K562 (cell line): Measurements from ENCODE around the gene NR1I3. TPM values are rescaled to one million over a fixed set of nuclear protein-coding genes. Genes with fewer than 3 reads are reported as not detected.

Experiments used
- CBFA2T3 ChIP-seq: fragments of 450-650 bp; IDR thresholded peaks from 2 replicates; pipeline ENCODE4 v1.6.1; 2017
- EP400 ChIP-seq: fragments of 450-650 bp; IDR thresholded peaks from 2 replicates; pipeline ENCODE4 v1.6.1; 2017; ENCODE audit warnings: antibody characterized with exemption, mild to moderate bottlenecking, moderate library complexity
- ETS2 ChIP-seq: IDR thresholded peaks from 2 replicates; pipeline ENCODE4 v1.6.1; 2016; ENCODE audit warnings: borderline replicate concordance, missing genetic modification characterization, mild to moderate bottlenecking, moderate library complexity, missing compliant biosample characterization; ENCODE audit not compliant: poor library complexity, severe bottlenecking
- HLTF ChIP-seq: fragments of 450-650 bp; IDR thresholded peaks from 2 replicates; pipeline ENCODE4 v1.6.1; 2016
- HMGXB4 ChIP-seq: sonication (generic); formaldehyde crosslinking; IDR thresholded peaks from 2 replicates; pipeline ENCODE4 v1.8.1; 2023; ENCODE audit warnings: mild to moderate bottlenecking, missing genetic modification reagents
- KLF1 ChIP-seq: fragments of 450-650 bp; IDR thresholded peaks from 2 replicates; pipeline ENCODE4 v1.6.1; 2016; ENCODE audit warnings: missing genetic modification characterization, missing compliant biosample characterization
- MEF2A ChIP-seq: IDR thresholded peaks from 2 replicates; pipeline ENCODE4 v1.6.1; 2011; ENCODE audit warnings: low read depth, mild to moderate bottlenecking, low read length, moderate library complexity; ENCODE audit not compliant: control insufficient read depth
- MYBL2 ChIP-seq, 2 experiments: fragments of 450-650 bp in 1 of 2; sonication (generic) in 1 of 2; formaldehyde crosslinking in 1 of 2; IDR thresholded peaks; 2 replicates each; pipeline versions ENCODE4 v1.6.1 to v1.8.1; 2017 to 2022; ENCODE audit warnings: borderline replicate concordance in 1 of 2, inconsistent platforms in 1 of 2, low read depth in 1 of 2, mild to moderate bottlenecking in 1 of 2, missing genetic modification reagents in 1 of 2, moderate library complexity in 1 of 2
- NR1H2 ChIP-seq: sonication (generic); formaldehyde crosslinking; IDR thresholded peaks from 2 replicates; pipeline ENCODE4 v1.4.0; 2020; ENCODE audit warnings: mild to moderate bottlenecking, missing genetic modification reagents
- POLR2G ChIP-seq: fragments of 200-400 bp; formaldehyde crosslinking; IDR thresholded peaks from 2 replicates; pipeline ENCODE4 v1.6.1; 2017; ENCODE audit warnings: low read depth, mild to moderate bottlenecking, antibody characterized with exemption, low read length, moderate library complexity
- RB1 ChIP-seq: fragments of 450-650 bp; IDR thresholded peaks from 2 replicates; pipeline ENCODE4 v1.6.1; 2017; ENCODE audit warnings: low read depth, mild to moderate bottlenecking
- RBM34 ChIP-seq: fragments of 200-400 bp; formaldehyde crosslinking; IDR thresholded peaks from 2 replicates; pipeline ENCODE4 v1.6.1; 2018; ENCODE audit warnings: low read length, borderline replicate concordance; ENCODE audit not compliant: insufficient read depth
- SLC30A9 ChIP-seq: fragments of 250-450 bp; sonication (Bioruptor Pico); IDR thresholded peaks from 2 replicates; pipeline ENCODE4 v1.8.0; 2022; ENCODE audit warnings: mild to moderate bottlenecking, moderate library complexity
- SREBF1 ChIP-seq: fragments of 150-350 bp; IDR thresholded peaks from 2 replicates; pipeline ENCODE4 v1.6.1; 2014; ENCODE audit warnings: antibody characterized with exemption, low read depth, low read length, borderline replicate concordance
- TAF15 ChIP-seq: fragments of 200-400 bp; formaldehyde crosslinking; IDR thresholded peaks from 2 replicates; pipeline ENCODE4 v1.6.1; 2017; ENCODE audit warnings: mild to moderate bottlenecking, low read depth, low read length, moderate library complexity
- TAL1 ChIP-seq: fragments of 450-650 bp; IDR thresholded peaks from 2 replicates; pipeline ENCODE4 v1.6.1; 2016; ENCODE audit warnings: mild to moderate bottlenecking
- TSHZ1 ChIP-seq: fragments of 250-450 bp; sonication (Bioruptor Pico); IDR thresholded peaks from 2 replicates; pipeline ENCODE4 v1.4.0; 2020; ENCODE audit warnings: mild to moderate bottlenecking, moderate library complexity
- ZBTB34 ChIP-seq: fragments of 250-450 bp; sonication (Bioruptor Pico); IDR thresholded peaks from 2 replicates; pipeline ENCODE4 v1.8.0; 2021; ENCODE audit warnings: mild to moderate bottlenecking, moderate library complexity
- ZNF133 ChIP-seq: fragments of 250-450 bp; sonication (Bioruptor Pico); IDR thresholded peaks from 2 replicates; pipeline ENCODE4 v1.4.0; 2020; ENCODE audit warnings: mild to moderate bottlenecking
- ZNF24 ChIP-seq: fragments of 450-650 bp; IDR thresholded peaks from 2 replicates; pipeline ENCODE4 v1.6.1; 2016
- ZNF444 ChIP-seq: fragments of 250-450 bp; sonication (Bioruptor Pico); IDR thresholded peaks from 2 replicates; pipeline ENCODE4 v1.4.0; 2020; ENCODE audit warnings: mild to moderate bottlenecking, moderate library complexity
- ZNF584 ChIP-seq: fragments of 200-800 bp; sonication (Bioruptor generic); IDR thresholded peaks from 2 replicates; pipeline ENCODE4 v1.6.1; 2016; ENCODE audit warnings: low read depth, mild to moderate bottlenecking, missing genetic modification characterization, missing compliant biosample characterization
- polyA plus RNA-seq, 8 experiments: library from polyadenylated mRNA; depleted of rRNA in 4 of 8; stranded (reverse) in 5 of 8; unstranded in 3 of 8; fragments of >200 nt; fragmentation: Nextera tagmentation in 2 of 8; fragmentation: Illumina TruSeq in 1 of 8; extraction: Ambion mirVana in 2 of 8; extraction: Trizol in 1 of 8; gene quantifications; 2 replicates each; pipeline versions ENCODE4 v1.2.1 to v1.2.3, GENCODE V29; 2011 to 2014; ENCODE audit warnings: inconsistent platforms in 1 of 8, missing spikeins in 1 of 8
- total RNA-seq, 7 experiments: library from RNA; depleted of rRNA in 6 of 7; stranded (reverse); fragments of >200 nt in 6 of 7; fragmentation: Illumina TruSeq in 2 of 7; extraction: Trizol in 2 of 7; gene quantifications; 2 replicates each; pipeline versions ENCODE4 v1.2.1 to v1.2.3, GENCODE V29; 2011 to 2021; ENCODE audit warnings: low replicate concordance in 1 of 7

NR1I3 gene
- total and polyA plus RNA-seq, 9 of the 15 experiments (the other 6 are each of a cell fraction or from before 2014, with no cell fraction given) = 0.11 TPM; not detected in 8

GRCh38 chr1:161225534-161226319 lies 12.3 kb downstream of the NR1I3 start, which contains the start of gene TOMM40L (continued):
- TF ChIP-seq HMGXB4 (CRISPR knock-in tag) (no peak; the same call in 1 of the 2 replicates), MYBL2 (IDR thresholded peaks at IDR 0.05; ENCODE audit: low read depth) (no peak; the same call in 1 of the 2 replicates), MYBL2 (CRISPR knock-in tag; IDR thresholded peaks at IDR 0.05; ENCODE audit: borderline replicate concordance) (no peak), HLTF (peak; percentile 57; the same call in 1 of the 2 replicates), ZNF24 (no peak), KLF1 (tag) (peak; percentile 62; the same call in 1 of the 2 replicates), RB1 (no peak; the same call in 1 of the 2 replicates), ETS2 (no peak), SLC30A9 (CRISPR knock-in tag) (no peak), ZNF584 (no peak), RBM34 (no peak), ZBTB34 (CRISPR knock-in tag) (no peak), SREBF1 (no peak), TAL1 (no peak), CBFA2T3 (no peak), NR1H2 (CRISPR knock-in tag) (no peak), TSHZ1 (CRISPR knock-in tag) (no peak), POLR2G (peak; percentile 54; the same call in 1 of the 2 replicates), TAF15 (no peak), EP400 (peak; percentile 76; the same call in 1 of the 2 replicates), ZNF133 (CRISPR knock-in tag) (no peak), ZNF444 (CRISPR knock-in tag) (no peak), MEF2A (no peak)
